SK-N-MC (cell line): Measurements from ENCODE around the gene OTOS.

Experiments used
- EZH2 ChIP-seq: fragments of 200-600 bp; sonication (generic); IDR thresholded peaks from one replicate; pipeline ENCODE4 v1.6.1; 2017; ENCODE audit warnings: antibody characterized with exemption
- FOXP2 ChIP-seq: optimal IDR thresholded peaks from 2 replicates; pipeline ENCODE3; 2011; ENCODE audit warnings: mild to moderate bottlenecking, moderate library complexity; ENCODE audit not compliant: insufficient read depth; ENCODE audit errors: extremely low read length, control extremely low read depth
- POLR2AphosphoS5 ChIP-seq: IDR thresholded peaks from 2 replicates; pipeline ENCODE4 v1.6.1; 2012; ENCODE audit warnings: mild to moderate bottlenecking, low read depth, low read length, borderline replicate concordance

DNA sequence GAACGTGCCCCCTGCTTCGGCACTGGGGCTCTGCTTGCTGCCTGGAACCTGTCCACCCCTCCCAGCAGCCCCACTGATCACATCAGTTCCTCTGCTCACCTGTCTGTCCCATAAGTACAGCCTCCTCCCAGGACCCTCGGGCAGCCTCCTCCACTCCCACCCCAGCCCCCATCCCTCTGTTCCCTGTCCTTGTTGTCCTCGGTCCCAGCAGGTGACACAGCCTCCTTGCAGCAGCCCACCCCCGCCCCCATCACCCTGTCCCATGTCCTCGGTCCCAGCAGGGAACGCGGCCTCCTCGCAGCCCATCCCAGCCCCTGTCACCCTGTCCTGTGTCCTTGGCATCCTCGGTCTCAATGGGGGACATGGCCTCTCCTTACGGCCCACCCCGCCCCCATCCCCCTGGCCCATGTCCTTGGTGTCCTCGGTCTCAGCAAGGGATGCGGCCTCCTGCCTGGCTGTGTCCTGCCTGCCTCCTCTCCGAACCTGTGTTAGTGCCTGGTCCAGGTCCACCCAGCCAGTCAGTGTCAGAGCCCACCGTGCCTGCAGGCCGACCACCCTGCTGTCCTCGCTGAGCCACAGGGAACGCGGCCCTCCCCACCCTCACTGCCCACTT lies 4.3 kb upstream of the OTOS start:
- TF ChIP-seq FOXP2 (no peak), POLR2AphosphoS5 (no peak), EZH2 (no peak)
